Measurements from ENCODE around the gene NID2.
A peak's percentile ranks its signal among the peaks of the same experiment; 100 is the strongest.

NID2 gene

DNA sequence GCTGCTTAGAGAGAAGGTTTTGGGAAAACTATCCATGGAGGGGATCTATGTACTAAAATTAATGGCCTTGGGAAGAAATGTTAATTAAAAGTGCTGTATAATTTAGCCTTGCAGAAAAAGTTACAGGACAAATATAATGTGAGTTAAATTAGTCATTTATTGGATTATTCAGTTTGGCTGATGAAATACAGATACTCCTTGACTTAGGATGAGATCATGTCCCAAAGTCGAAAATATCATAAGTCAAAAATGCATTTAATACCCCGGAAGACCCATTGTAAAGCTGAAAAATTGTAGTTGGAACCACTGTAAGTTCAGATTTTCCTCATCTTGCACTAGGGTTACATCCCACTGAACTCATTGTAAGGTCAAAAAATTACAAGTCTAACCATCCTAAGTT lies 69.8 kb downstream of the NID2 start:
- WGBS (ENCODE audit: extremely low coverage, insufficient coverage, insufficient read length): no CpG with 5 or more reads among the region's 2 CpGs

DNA sequence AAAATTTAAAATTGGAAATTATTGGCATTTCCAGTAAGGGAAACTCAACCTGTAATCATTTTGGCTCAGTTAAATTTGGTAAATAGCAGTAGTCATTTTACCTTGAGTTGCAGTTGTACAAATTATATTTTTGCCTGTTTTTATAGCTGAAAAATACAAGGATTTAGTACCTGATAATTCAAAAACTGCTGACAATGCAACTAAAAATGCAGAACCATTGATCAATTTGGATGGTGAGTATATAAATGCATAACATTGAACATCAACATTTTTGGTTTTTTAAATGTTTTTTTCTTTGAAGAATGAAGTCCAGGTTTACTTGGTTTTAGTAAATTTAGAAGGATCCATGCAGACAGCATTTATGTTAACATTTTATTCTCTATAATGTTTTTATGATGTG lies 70.5 kb downstream of the NID2 start:
- Histone ChIP-seq H3K27ac (ENCODE audit: low read depth, low read length) (no peak overlapping the region), H3K18ac (ENCODE audit: low read length) (no peak overlapping the region), H4K8ac (ENCODE audit: low read depth, low read length) (no peak overlapping the region), H4K91ac (ENCODE audit: low read depth, low read length) (no peak overlapping the region), H3K4ac (ENCODE audit: low read depth, low read length) (no peak overlapping the region), H3K79me2 (ENCODE audit: control insufficient read depth, insufficient read depth, low read length, poor library complexity) (no peaks in the 10 kb centered on the region), H3K9me3 (ENCODE audit: insufficient read depth, low read depth, low read length) (no peaks in the 10 kb centered on the region), H3K4me2 (ENCODE audit: low read length) (no peak overlapping the region), H3K36me3 (ENCODE audit: control insufficient read depth in 1 of 2, insufficient read depth in 2 of 2, low read length in 2 of 2) (peaks cover 4 to 10% of the 10 kb centered on the region in 2 experiments), H2AK5ac (ENCODE audit: low read length) (no peak overlapping the region), H3K23ac (ENCODE audit: low read length) (no peak overlapping the region), H3K9ac (ENCODE audit: low read length) (no peak overlapping the region), H3K14ac (ENCODE audit: low read length) (no peak overlapping the region), H2BK12ac (ENCODE audit: low read length) (no peak overlapping the region), H4K12ac (ENCODE audit: low read depth, low read length) (no peak overlapping the region), H2BK5ac (ENCODE audit: low read depth, low read length, poor library complexity) (no peak overlapping the region), H2AFZ (ENCODE audit: insufficient read depth, low read length, poor library complexity) (no peak overlapping the region), H3K4me3 (ENCODE audit: low read depth, low read length) (no peak overlapping the region), H3K79me1 (ENCODE audit: low read length) (no peaks in the 10 kb centered on the region), H2BK120ac (ENCODE audit: insufficient read depth, low read length, poor library complexity) (no peak overlapping the region), H3K4me1 (ENCODE audit: control insufficient read depth in 1 of 2, insufficient read depth in 2 of 2, low read length in 2 of 2) (no peaks in the 10 kb centered on the region), H3K27me3 (ENCODE audit: insufficient read depth, low read length) (no peaks in the 10 kb centered on the region)
- DNase-seq: no peak

More for the DNA sequence above, 69.8 kb downstream of the NID2 start:
- Histone ChIP-seq H3K9ac (ENCODE audit: low read length) (no peak overlapping the region), H3K4me2 (ENCODE audit: low read length) (no peak overlapping the region), H3K27ac (ENCODE audit: low read depth, low read length) (no peak overlapping the region), H3K9me3 (ENCODE audit: insufficient read depth, low read depth, low read length) (no peaks in the 10 kb centered on the region), H3K4ac (ENCODE audit: low read depth, low read length) (no peak overlapping the region), H2AFZ (ENCODE audit: insufficient read depth, low read length, poor library complexity) (no peak overlapping the region), H4K12ac (ENCODE audit: low read depth, low read length) (no peak overlapping the region), H3K27me3 (ENCODE audit: insufficient read depth, low read length) (no peaks in the 10 kb centered on the region), H3K18ac (ENCODE audit: low read length) (no peak overlapping the region), H3K36me3 (ENCODE audit: control insufficient read depth in 1 of 2, insufficient read depth in 2 of 2, low read length in 2 of 2) (peaks cover 4 to 11% of the 10 kb centered on the region in 2 experiments), H2BK120ac (ENCODE audit: insufficient read depth, low read length, poor library complexity) (no peak overlapping the region), H3K14ac (ENCODE audit: low read length) (no peak overlapping the region), H3K23ac (ENCODE audit: low read length) (no peak overlapping the region), H3K4me3 (ENCODE audit: low read depth, low read length) (no peak overlapping the region), H3K79me2 (ENCODE audit: control insufficient read depth, insufficient read depth, low read length, poor library complexity) (no peaks in the 10 kb centered on the region), H2AK5ac (ENCODE audit: low read length) (no peak overlapping the region), H3K4me1 (ENCODE audit: control insufficient read depth in 1 of 2, insufficient read depth in 2 of 2, low read length in 2 of 2) (no peaks in the 10 kb centered on the region), H2BK12ac (ENCODE audit: low read length) (no peak overlapping the region), H3K79me1 (ENCODE audit: low read length) (no peaks in the 10 kb centered on the region), H4K91ac (ENCODE audit: low read depth, low read length) (no peak overlapping the region), H4K8ac (ENCODE audit: low read depth, low read length) (no peak overlapping the region), H2BK5ac (ENCODE audit: low read depth, low read length, poor library complexity) (no peak overlapping the region)
- DNase-seq: no peak

DNA sequence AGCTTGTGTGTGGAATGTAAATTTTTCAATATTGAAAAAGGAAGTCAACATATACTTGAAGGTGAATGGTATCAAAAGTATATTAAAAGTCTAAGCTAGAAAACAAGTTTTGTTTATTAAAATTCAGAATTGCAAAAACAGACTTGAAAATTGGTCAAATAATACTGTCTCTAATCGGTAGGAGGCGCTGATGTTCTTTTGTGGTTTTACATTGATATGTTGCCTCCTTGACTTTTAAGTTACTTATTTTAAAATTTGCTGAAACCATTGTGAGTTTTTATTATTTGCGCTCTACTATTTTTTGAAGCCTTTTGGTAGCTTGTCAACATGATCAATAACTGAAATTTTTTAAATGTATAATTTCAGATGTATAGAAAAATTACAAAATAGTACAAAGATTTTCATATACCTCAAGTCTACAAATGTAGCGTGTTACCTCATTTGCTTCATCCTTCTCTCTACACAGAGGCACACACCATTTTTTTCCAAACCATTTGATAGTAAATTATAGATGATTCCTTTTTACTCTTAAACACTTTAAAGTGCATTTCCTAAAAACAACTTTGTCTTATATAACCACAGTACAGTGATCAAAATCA lies 72.6 kb downstream of the NID2 start:
- no peak overlapping the region for H3K18ac ChIP-seq (ENCODE audit: low read length)
- no peak overlapping the region for H2AK5ac ChIP-seq (ENCODE audit: low read length)
- H4K91ac ChIP-seq (ENCODE audit: low read depth, low read length): no peak overlapping the region
- H3K4me2 ChIP-seq (ENCODE audit: low read length): no peak overlapping the region
- H3K79me2 ChIP-seq (ENCODE audit: control insufficient read depth, insufficient read depth, low read length, poor library complexity): no peaks in the 10 kb centered on the region
- DNase-seq: peak in 1 of 2 donors; percentile 76
- H2BK12ac ChIP-seq (ENCODE audit: low read length): no peak overlapping the region
- H3K4ac ChIP-seq (ENCODE audit: low read depth, low read length): no peak overlapping the region
- H3K4me1 ChIP-seq (ENCODE audit: control insufficient read depth in 1 of 2, insufficient read depth in 2 of 2, low read length in 2 of 2): no peaks in the 10 kb centered on the region
- H2BK120ac ChIP-seq (ENCODE audit: insufficient read depth, low read length, poor library complexity): no peak overlapping the region
- H3K79me1 ChIP-seq (ENCODE audit: low read length): no peaks in the 10 kb centered on the region
- no peaks in the 10 kb centered on the region for H3K27me3 ChIP-seq (ENCODE audit: insufficient read depth, low read length)
- H3K14ac ChIP-seq (ENCODE audit: low read length): no peak overlapping the region
- H3K9ac ChIP-seq (ENCODE audit: low read length): no peak overlapping the region
- no peak overlapping the region for H3K4me3 ChIP-seq (ENCODE audit: low read depth, low read length)
- WGBS (ENCODE audit: extremely low coverage, insufficient coverage, insufficient read length): no CpG with 5 or more reads among the region's 4 CpGs
- H2AFZ ChIP-seq (ENCODE audit: insufficient read depth, low read length, poor library complexity): no peak overlapping the region
- H4K12ac ChIP-seq (ENCODE audit: low read depth, low read length): no peak overlapping the region
- no peak overlapping the region for H3K23ac ChIP-seq (ENCODE audit: low read length)
- no peaks in the 10 kb centered on the region for H3K9me3 ChIP-seq (ENCODE audit: insufficient read depth, low read depth, low read length)
- H3K36me3 ChIP-seq (ENCODE audit: control insufficient read depth in 1 of 2, insufficient read depth in 2 of 2, low read length in 2 of 2): peaks cover 6 to 10% of the 10 kb centered on the region in 2 experiments
- H3K27ac ChIP-seq (ENCODE audit: low read depth, low read length): no peak overlapping the region
- H2BK5ac ChIP-seq (ENCODE audit: low read depth, low read length, poor library complexity): no peak overlapping the region
- no peak overlapping the region for H4K8ac ChIP-seq (ENCODE audit: low read depth, low read length)

DNA sequence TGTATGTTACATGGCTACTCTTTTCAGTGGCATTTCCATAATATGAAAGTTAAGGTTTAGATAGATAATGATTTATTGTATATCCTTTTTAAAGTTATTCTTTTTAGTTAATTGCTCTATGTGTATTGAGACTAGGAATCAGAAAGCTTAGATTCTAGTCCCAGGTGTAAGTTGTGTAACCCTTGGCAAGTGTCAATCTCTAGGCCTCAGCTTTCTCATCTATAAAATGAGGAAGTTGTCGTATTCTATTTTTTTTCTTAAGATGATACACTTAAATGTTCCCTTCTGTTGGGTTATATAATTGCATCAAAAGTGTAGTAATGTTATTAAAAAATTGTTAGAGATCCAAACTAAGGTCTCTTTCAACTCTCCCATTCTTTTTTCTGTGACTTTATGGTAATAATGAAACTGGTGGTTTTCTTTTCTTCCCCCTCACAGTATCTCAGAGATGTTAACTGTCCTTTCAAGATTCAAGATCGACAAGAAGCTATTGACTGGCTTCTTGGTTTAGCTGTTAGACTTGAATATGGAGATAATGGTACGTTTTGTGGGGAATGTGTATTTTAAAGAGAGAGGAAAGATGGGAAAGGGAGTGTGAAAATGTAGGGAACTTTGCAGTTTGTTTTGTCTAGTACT lies 75.5 kb downstream of the NID2 start:
- 100% methylated on average over 1 of the region's 3 CpGs for WGBS (ENCODE audit: extremely low coverage, insufficient coverage, insufficient read length)
- Histone ChIP-seq H3K27me3 (ENCODE audit: insufficient read depth, low read length) (no peaks in the 10 kb centered on the region), H3K18ac (ENCODE audit: low read length) (no peak overlapping the region), H3K4me2 (ENCODE audit: low read length) (no peak overlapping the region), H4K8ac (ENCODE audit: low read depth, low read length) (no peak overlapping the region), H3K4ac (ENCODE audit: low read depth, low read length) (no peak overlapping the region), H4K91ac (ENCODE audit: low read depth, low read length) (no peak overlapping the region), H2BK5ac (ENCODE audit: low read depth, low read length, poor library complexity) (no peak overlapping the region), H3K79me2 (ENCODE audit: control insufficient read depth, insufficient read depth, low read length, poor library complexity) (peaks cover 7% of the 10 kb centered on the region), H3K9ac (ENCODE audit: low read length) (no peak overlapping the region), H2AFZ (ENCODE audit: insufficient read depth, low read length, poor library complexity) (no peak overlapping the region), H3K23ac (ENCODE audit: low read length) (no peak overlapping the region), H3K9me3 (ENCODE audit: insufficient read depth, low read depth, low read length) (no peaks in the 10 kb centered on the region), H2AK5ac (ENCODE audit: low read length) (no peak overlapping the region), H3K27ac (ENCODE audit: low read depth, low read length) (no peak overlapping the region), H2BK120ac (ENCODE audit: insufficient read depth, low read length, poor library complexity) (no peak overlapping the region), H4K12ac (ENCODE audit: low read depth, low read length) (no peak overlapping the region), H3K4me3 (ENCODE audit: low read depth, low read length) (no peak overlapping the region), H3K36me3 (ENCODE audit: control insufficient read depth in 1 of 2, insufficient read depth in 2 of 2, low read length in 2 of 2) (peaks cover 6 to 9% of the 10 kb centered on the region in 2 experiments), H3K4me1 (ENCODE audit: control insufficient read depth in 1 of 2, insufficient read depth in 2 of 2, low read length in 2 of 2) (peaks cover 0 to 3% of the 10 kb centered on the region in 2 experiments), H2BK12ac (ENCODE audit: low read length) (no peak overlapping the region), H3K79me1 (ENCODE audit: low read length) (peaks cover 2% of the 10 kb centered on the region), H3K14ac (ENCODE audit: low read length) (no peak overlapping the region)
- no peak for DNase-seq
